ENCODE results near the gene MIA3. TPM values are rescaled to one million over a fixed set of nuclear protein-coding genes. Genes with fewer than 3 reads are reported as not detected.
A peak's percentile ranks its signal among the peaks of the same experiment; 100 is the strongest.
"Not testable (repeated sequence)": the region's sequence is repeated elsewhere in the genome, so short reads cannot be mapped to it uniquely, and the experiment has no call there.

Gene MIA3, protein sequence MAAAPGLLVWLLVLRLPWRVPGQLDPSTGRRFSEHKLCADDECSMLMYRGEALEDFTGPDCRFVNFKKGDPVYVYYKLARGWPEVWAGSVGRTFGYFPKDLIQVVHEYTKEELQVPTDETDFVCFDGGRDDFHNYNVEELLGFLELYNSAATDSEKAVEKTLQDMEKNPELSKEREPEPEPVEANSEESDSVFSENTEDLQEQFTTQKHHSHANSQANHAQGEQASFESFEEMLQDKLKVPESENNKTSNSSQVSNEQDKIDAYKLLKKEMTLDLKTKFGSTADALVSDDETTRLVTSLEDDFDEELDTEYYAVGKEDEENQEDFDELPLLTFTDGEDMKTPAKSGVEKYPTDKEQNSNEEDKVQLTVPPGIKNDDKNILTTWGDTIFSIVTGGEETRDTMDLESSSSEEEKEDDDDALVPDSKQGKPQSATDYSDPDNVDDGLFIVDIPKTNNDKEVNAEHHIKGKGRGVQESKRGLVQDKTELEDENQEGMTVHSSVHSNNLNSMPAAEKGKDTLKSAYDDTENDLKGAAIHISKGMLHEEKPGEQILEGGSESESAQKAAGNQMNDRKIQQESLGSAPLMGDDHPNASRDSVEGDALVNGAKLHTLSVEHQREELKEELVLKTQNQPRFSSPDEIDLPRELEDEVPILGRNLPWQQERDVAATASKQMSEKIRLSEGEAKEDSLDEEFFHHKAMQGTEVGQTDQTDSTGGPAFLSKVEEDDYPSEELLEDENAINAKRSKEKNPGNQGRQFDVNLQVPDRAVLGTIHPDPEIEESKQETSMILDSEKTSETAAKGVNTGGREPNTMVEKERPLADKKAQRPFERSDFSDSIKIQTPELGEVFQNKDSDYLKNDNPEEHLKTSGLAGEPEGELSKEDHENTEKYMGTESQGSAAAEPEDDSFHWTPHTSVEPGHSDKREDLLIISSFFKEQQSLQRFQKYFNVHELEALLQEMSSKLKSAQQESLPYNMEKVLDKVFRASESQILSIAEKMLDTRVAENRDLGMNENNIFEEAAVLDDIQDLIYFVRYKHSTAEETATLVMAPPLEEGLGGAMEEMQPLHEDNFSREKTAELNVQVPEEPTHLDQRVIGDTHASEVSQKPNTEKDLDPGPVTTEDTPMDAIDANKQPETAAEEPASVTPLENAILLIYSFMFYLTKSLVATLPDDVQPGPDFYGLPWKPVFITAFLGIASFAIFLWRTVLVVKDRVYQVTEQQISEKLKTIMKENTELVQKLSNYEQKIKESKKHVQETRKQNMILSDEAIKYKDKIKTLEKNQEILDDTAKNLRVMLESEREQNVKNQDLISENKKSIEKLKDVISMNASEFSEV (N-terminal part only)
- 20.8 and 25.0 TPM in 2 replicates for total RNA-seq

DNA sequence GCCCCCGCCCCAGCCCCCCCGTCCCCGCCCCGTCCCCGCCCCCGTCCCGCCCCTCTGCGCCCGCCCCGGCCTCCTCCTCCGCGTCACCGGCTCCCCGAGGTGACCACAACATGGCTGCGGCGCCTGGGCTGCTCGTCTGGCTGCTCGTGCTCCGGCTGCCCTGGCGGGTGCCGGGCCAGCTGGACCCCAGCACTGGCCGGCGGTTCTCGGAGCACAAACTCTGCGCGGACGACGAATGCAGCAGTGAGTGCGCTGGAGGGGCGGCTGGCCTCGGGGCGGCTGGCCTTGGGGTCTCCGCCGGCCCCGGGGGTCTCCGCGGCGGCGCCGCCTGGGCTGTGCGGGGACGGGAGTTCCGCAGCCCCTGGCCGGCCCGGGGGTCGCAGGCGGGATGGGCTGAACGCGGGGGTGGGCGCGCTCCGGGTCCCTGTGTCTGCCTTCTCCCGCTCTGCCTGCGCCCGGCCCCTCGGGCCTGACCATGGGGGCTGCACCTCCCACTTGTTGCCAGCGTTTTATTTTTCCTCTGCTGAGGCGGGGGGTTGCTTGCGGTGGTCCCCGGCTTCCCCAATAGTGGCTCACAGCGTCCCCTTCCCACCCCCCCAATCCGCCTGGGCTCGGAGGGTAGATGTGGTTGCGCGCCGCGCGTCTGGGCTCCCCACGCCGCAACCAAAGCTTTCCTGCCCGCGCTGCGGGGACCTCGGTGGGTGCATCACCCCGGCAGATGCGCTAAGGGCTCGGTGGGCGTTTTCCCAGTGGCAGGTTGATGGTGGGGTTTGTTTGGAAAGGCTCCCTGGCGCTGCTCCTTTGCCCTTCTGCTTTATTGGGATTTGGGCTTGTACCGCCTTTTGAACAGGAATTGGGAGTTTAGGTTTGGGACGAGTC lies at the start of gene MIA3:
MIA3 (plus strand) TSS at position 97 of the 879 bp plus-strand sequence; CDS start at position 111, 14 bp downstream.
- DNase-seq (ENCODE audit: low read depth in 2 of 2): peak; percentile 27

DNA sequence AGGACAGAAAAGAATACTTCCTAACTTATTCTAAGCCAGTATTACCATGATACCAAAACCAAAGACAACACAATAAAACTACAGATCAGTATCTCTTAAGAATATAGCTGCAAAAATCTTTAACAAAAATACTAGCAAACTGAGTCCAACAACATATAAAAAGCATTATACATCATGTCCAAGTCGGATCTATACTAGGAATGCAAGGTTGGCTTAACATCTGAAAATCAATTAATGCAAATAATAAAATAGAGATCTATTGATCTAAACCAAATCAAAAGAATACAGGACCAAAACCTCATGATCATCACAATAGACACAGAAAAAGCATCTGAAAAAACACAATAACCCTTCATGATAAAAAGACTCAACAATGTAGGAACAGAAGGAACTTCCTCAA lies 47.1 kb upstream of the MIA3 start:
- DNase-seq (ENCODE audit: low read depth in 2 of 2): no peak

DNA sequence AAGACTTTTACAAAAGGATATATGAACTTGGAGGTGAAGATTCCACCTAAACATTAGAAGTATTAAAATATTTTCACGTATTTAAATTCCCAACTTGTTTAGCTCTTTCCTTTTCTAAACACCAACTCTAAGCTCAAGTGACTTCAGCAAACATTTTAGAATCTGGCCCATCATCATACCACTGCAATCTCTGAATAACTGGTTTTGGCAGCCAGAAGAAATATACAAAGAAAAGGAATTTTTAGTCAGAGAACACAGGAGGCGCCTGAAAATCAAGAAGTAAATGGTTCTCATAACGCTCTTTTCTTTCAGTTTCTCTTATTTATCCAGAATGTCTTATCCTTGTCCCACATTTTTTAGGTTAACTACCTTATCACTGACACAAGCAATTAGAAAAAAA lies 38.6 kb upstream of the MIA3 start:
- DNase-seq (ENCODE audit: low read depth in 2 of 2): no peak

DNA sequence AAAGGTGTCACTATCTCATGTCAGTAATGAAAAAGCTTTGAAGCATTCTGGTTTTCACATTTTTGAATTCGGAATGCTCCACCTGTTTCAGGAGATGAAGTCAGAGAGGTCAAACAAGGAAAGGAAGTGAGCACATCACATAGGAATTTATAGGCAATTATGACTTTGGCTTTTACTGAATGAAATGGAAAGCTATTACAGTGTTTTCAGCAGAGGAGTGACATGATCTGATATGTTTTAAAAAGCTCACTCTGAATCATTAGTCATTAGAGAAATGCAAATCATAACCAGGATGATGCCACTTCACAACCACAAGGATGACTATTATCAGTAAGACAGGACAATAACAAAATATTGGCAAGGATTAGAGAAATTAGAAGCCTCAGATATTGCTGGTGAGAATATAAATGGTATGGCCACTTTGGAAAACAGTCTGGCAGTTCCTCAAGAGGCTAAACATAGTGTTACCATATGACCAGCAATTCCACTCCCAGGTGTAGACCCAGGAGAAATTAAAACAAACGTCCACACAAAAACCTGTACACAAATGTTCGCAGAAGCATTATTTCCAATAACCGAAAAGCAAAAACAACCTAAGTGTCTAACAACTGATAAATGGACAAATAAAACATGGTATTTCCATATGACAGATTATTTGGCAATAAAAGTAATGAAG lies 35.7 kb upstream of the MIA3 start:
- DNase-seq (ENCODE audit: low read depth in 2 of 2): peak; percentile 61 to 73

DNA sequence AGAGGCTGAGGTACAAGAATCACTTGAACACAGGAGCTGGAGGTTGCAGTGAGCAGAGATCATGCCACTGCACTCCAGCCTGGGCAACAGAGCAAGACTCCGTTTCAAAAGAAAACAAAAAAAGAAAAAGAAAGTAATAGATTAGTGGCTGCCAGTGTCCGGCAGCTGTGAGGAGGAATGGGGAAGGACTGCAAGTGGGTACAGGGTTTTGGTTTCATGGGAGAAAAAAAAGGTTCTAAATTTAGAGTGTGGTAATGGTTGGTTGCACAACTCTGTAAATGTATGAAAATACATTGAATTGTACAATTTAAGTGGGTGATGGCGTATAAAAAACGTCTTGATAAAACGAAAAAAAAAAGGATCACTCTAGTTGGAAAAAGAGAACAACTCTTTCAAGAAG lies 34.8 kb upstream of the MIA3 start:
- no peak for DNase-seq (ENCODE audit: low read depth in 2 of 2)

DNA sequence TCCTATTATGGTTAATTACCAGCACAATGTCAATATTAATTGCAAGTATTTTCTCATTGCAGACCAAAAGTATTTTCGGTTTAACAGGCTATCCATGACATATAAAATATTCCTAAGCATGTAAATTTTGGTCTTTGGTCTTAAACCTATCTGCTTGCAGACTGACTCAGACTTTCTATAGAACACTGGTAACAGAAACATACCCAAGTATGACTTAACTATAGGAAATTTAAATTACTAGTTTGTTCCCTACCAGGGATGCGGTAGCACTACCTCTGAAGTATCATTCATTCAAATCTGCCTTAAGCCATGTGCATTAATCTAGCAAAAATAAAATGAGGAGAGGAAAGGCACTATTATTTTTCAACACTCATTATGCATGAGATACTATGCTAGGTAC lies 31.1 kb upstream of the MIA3 start:
- DNase-seq (ENCODE audit: low read depth in 2 of 2): no peak

DNA sequence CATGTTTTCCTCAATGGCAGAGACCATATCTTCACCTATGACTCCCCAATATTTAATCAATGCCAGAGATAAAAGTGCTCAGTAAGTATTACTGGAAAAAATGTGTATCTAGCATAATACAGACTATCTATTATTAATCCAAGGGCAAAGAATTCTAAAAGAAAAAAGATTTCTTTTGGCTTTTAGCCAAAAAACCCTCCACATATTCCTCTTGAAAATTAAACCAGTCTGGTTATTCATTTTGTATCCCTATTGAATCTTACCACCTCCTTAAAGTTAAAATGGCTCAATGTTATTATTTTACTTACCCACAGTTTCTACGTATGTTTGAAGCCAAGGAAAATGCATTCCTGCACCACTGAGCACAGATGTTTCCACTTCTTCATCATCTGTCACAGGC lies 29.8 kb upstream of the MIA3 start:
- DNase-seq (ENCODE audit: low read depth in 2 of 2): no peak

DNA sequence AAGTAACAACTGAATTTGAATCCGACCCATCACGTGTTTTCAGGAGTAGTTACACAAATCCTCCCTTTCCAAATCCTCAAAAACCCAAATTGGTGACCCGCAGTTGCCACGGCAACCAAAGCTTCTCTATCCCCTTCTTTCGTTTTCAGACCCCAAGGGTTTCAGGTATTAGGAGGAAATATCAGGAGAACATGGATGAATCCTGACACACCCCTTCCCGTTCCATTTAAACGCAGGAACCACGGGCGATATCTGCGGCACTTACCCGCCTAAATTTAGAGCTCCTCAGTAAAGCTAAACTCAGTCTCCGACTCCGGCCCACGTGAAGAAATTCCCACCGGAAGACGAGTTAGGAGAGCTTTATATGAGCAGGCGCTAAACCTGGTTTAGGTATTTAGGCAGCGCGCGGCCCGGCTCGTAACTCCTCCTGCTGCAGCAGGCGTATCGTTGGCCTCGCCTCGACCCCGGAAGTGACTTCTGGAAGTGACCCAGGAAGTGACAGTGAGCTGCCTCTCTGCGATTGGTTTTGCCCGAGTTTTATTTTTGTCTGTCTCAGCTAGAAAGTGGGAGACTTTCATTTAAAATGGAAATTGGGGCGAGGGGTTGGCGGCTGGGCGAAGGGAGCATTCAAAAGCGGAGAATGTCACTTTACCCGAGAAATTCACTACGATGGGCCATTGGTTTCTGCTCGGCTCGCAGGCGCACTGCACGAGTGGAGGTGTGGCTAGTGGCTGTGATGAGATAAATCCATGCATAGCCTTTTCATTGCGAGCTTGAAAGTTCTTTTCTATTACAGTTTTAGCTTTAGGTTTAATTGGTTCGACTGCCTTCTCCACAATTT lies 28.2 kb upstream of the MIA3 start, which contains the start of gene TAF1A:
TAF1A (minus strand) TSS at position 472 of the 841 bp plus-strand sequence.
- peak; percentile 37 to 73 for DNase-seq (ENCODE audit: low read depth in 2 of 2)

DNA sequence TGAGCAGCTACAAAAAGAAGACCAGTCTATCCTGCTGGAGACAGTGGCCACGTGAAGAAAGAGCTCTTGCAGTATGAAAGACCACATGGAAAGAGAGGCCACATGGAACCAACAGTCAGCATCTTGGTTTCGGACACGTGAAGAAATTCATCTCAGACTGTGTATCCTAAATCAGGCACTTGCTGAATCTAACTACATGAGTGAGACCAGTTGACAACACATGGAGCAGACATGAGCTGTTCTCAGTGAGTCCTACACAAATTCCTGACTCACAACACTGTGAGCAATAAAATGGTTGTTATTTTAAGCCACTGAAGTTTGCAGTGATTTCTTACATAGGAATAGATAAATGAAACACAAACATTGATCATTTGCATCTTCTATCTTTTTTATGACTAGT lies 25.7 kb upstream of the MIA3 start:
- DNase-seq (ENCODE audit: low read depth in 2 of 2): no peak

DNA sequence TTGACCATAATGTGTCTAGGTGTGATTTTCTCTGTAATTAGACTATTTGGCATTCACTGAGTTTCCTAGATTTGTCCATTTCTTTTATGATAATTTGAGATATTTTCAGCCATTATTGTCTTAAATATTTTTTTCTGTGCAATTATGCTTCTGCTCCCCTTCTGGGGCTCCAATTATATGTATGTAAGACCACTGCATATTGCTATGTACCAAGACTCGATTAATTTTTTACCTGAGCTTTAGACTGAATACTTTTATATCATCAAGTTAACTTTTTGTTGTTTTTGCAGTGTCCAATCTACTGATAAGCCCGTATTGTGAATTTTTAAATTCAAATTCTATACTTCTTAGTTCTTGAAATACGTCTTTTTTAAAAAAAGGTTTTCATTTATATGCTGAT lies 23.1 kb upstream of the MIA3 start:
- DNase-seq (ENCODE audit: low read depth in 2 of 2): no peak

DNA sequence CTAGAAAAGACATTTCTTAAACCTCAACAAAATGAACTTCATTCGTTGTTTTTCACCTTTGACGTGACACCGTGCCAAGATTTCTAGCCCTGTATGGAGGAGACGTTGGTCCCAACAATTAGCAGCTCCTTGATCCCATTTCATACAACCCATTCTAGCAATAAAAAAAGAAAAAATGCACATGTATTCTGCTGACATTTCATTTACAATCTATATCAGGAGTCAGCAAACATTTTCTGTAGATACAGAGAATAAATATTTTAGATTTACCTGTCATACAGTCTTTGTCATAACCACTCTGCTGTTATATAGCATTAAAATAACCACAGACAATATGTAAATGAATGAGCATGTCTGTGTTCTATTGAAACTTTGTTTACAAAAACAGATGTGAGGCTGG lies 21.2 kb upstream of the MIA3 start:
- DNase-seq (ENCODE audit: low read depth in 2 of 2): no peak

DNA sequence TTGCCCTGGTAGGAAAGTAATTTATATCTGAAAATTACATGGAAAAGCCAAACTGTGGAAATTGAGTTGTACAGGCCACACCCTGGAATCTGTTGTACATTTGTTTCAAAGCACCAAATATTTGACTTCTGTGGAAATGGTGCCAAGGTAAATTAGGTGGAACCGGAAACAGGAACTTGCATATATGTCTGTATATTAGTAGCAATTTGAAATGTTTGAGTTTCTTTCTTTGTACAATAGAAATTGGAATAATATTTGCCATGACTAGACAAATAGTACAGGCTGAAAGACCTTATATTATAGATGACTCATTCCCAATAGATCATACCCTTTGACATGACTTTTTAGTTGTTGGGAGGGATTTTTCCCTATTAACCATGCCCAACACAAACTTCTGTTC lies 17.6 kb upstream of the MIA3 start:
- peak; percentile 15 to 51 for DNase-seq (ENCODE audit: low read depth in 2 of 2)

DNA sequence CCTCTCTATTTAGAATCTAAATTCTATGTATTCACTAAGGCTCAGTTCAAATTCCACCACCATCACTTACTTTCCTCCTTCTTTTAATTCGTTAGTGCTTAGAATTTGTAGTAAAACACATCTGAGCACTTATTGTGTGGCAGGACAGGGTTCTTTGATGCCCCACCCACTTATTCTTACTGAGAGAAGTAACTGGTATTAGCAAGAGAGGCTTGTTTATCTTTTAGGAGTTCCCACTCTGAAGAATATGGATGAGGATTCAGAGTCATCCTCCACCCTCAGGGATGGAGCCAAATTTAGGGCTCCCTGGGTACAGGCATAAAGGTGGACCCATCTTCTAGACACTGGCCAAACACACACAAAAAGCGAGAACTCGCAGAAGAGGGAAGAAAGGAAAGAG lies 16.6 kb upstream of the MIA3 start:
- DNase-seq (ENCODE audit: low read depth in 2 of 2): no peak

DNA sequence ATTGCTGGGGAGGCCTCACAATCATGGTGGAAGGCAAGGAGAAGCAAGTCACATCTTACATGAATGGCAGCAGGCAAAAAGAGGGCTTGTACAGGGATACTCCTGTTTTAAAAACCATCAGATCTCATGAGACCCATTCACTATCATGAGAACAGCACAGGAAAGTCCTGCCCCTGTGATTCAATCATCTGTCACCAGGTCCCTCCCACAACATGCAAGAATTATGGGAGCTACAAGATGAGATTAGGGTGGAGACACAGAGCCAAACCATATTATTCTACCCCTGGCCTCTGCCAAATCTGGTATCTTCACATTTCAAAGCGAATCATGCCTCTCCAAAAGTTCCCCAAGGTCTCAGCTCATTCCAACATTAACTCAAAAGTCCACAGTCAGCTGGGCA lies 11.1 kb upstream of the MIA3 start:
- no peak for DNase-seq (ENCODE audit: low read depth in 2 of 2)

DNA sequence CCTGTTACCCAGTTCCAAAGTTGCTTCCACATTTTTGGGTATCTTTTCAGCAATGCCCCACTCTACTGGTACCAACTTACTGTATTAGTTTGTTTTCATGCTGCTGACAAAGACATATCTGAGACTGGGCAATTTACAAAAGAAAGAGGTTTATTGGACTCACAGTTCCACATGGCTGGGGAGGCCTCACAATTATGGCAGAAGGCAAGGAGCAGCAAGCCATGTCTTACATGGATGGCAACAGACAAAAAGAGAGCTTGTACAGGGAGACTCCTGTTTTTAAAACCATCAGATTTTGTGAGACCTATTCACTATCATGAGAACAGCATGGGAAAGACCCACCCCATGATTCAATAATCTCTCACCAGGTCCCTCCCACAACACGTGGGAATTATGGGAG lies 8.8 kb upstream of the MIA3 start:
- not testable (repeated sequence) for DNase-seq (ENCODE audit: low read depth in 2 of 2)

DNA sequence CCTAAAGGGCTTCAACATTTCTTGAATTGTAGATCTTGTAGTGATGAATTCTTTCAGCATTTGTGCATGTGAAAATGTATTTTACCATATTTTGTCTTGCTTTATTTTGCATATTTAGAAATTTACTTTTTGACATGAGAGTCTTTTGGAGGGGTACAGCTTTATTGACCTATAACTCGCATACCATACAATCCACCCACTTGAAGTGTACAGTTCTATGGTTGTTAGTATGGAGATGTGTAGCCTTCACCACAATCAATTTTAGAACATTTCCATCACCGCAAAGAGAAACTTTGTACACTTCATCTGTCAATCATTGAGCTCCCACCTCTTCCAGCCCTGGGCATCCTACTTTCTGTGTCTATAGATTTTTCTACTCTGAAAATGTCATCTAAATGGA lies 7.2 kb upstream of the MIA3 start:
- DNase-seq (ENCODE audit: low read depth in 2 of 2): no peak

DNA sequence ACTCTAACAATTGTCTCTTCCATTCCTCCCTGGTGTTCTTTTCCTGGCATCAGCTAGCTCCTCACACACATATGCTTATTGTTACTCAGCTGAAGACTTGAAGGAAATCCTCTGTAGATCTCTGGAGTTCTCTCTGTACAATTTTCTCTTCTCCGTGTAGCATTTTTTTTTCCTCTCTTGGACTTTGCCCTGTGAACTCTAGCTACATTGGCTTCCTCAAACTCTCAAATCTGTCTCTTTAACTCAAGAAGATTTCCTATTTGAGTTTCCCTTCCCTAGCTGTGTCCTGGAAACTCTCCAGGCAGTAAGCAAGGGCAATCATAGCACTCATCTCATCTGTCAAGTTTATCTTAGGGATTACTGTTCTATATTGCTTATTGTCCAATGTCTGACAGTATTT lies 4.3 kb upstream of the MIA3 start:
- no peak for DNase-seq (ENCODE audit: low read depth in 2 of 2)

DNA sequence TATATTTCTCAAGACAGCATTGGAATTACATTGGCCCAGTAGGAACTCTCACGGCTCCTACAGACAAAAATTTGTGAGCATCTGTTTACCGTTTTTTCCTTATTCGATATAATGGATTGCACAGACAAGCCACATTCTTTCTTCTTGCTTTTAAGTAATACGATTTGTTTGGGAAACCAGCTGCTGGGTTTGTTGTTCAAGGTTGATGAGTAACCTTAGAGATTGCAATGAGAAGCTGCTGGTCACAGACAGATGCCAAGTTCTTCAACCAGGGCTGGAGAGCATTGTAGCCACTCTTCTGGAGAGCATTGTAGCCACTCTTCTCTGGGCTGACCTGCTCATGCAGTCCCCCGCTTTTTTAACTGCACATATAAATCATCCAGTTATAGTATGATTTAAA lies 1.4 kb upstream of the MIA3 start:
- DNase-seq (ENCODE audit: low read depth in 2 of 2): no peak

DNA sequence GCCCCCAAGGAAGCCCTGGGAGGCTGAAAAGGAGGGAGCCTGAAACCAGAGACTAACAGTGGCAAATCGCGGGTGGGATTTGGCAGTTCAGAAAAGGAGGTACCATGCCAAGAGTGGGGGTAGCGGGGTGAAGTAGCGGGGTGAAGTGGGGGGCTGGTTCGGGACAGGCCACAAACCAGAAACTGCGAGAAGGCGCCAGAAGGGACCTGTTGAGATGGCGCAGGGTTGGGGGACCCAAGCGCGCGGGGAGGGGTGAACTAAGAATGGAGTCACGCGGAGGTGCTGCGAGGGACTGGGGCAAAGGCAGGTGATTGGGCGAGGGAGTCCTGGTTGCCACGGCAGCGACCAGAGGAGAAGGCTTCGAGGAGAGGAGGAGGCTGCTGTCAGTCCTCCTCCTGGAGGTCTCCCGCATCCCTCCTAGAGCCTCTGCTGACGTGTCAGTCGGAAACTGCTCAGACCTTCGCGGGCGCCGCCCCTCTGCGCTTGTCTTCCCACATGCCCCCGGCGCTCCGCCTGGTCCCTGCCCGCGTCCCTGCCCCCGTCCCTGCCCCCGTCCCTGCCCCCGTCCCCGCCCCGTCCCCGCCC lies 438 bp upstream of the MIA3 start:
- peak; percentile 20 to 93 for DNase-seq (ENCODE audit: low read depth in 2 of 2)
